Pancreas (tissue), 10 donors: ENCODE results near the gene AKAP6. TPM values are rescaled to one million over a fixed set of nuclear protein-coding genes. Genes with fewer than 3 reads are reported as not detected.

ENCODE experiments used
- ATAC-seq, 4 donors: fragments of 200-7000 bp; cut with Tn5 transposase; one replicate each; pipeline versions ENCODE4 v1.8.0 to v1.9.1; 2020; ENCODE audit warnings: mild to moderate bottlenecking in 4 of 4, moderate library complexity in 4 of 4
- DNase-seq, 6 donors: peaks; one replicate each; pipeline ENCODE4 v3.0.0-alpha.2; 2020
- FAIRE-seq: peaks from 2 replicates; lab custom pipeline; 2012; peaks lifted over from hg19 to GRCh38; lab: Jason Lieb, UNC
- H3K27ac ChIP-seq, 4 donors: fragments of 200-600 bp; sonication (generic); 1 replicate in 3 of 4; 2 replicates in 1 of 4; pipeline versions ENCODE4 v1.5.0 to v1.8.0; 2020
- H3K27me3 ChIP-seq, 4 donors: fragments of 200-600 bp; one replicate each; pipeline ENCODE4 v1.8.0; 2021
- H3K36me3 ChIP-seq, 3 donors: fragments of 200-600 bp; sonication (generic) in 1 of 3; one replicate each; pipeline versions ENCODE4 v1.5.0 to v1.8.0; 2020 to 2021
- H3K4me1 ChIP-seq, 3 donors: fragments of 200-600 bp; one replicate each; pipeline ENCODE4 v1.8.0; 2021
- H3K4me3 ChIP-seq, 4 donors: fragments of 200-600 bp; sonication (generic) in 2 of 4; one replicate each; pipeline versions ENCODE4 v1.5.0 to v1.8.0; 2020 to 2021
- H3K9me3 ChIP-seq, 4 donors: fragments of 200-600 bp; one replicate each; pipeline ENCODE4 v1.8.0; 2021
- WGBS, 2 donors: extraction: QIAGEN DNeasy Blood & Tissue Kit; methylation state at CpG; one replicate each; pipeline ENCODE4 v1.1.7; 2013; 5-methylcytosine and 5-hydroxymethylcytosine counted together
- intact Hi-C, 3 donors: fragments of 100-400 bp; cut with DNase I; formaldehyde crosslinking; loops; one replicate each; pipeline versions ENCODE4 v1.11.1 to v1.14.2; 2022
- polyA plus RNA-seq, 2 donors: library from polyadenylated mRNA; stranded (reverse); fragments of 200-250 nt; gene quantifications; one replicate each; pipeline ENCODE4 v1.2.3, GENCODE V29; 2013
- total RNA-seq, 6 donors: library from RNA; stranded (reverse); fragmentation: NEBNext Ultra II Directional in 4 of 6; extraction: Animal tissue kit (Norgen Biotek cat#: 25700) in 4 of 6; gene quantifications; one replicate each; pipeline versions ENCODE4 v1.2.1 to v1.2.4, GENCODE V29; 2021 to 2023
- TF ChIP-seq, protein P1 (sequence below), 4 donors: fragments of 200-600 bp; sonication (generic) in 3 of 4; IDR thresholded peaks; one replicate each; pipeline versions ENCODE4 v1.5.0 to v1.8.0; 2021; ENCODE audit warnings: antibody characterized with exemption in 4 of 4
- donor health status: healthy with polysubstance abuse.
- donor health status: DM: no; HTN: no; CAD: no; lungs with moderate emphysema.
- donor health status: DM: no; HTN: no; CAD: no.
- donor health status: control.
- donor health status: control.
- donor health status: Bipolar disorder and iron deficiency.
- donor health status: DM: yes; HTN: yes; CAD: no.
- donor health status: DM: no; HTN: no; CAD: no.
- donor health status: DM: no; HTN: no; CAD: no.
- donor health status: DM: yes; HTN: yes; CAD: no.

The AKAP6 gene
- total and polyA plus RNA-seq, 8 donors, result 0.34 to 2.2 (median 1.8) TPM

DNA sequence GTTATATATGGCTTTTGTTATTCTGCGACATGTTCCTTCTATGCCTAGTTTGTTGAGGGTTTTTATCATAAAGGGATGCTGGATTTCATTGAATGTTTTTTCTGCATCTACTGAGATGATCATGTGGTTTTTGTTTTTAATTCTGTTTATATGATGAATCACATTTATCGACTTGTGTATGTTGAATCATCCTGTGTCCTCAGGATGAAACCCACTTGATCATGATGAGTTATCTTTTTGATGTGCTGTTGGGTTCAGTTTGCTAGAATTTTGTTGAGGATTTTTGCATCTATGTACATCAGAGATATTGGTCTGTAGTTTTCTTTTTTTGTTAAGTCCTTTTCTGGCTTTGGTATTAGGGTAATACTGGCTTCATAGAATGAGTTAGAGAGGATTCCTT, 291.2 kb downstream of the AKAP6 start:
- DNase-seq, result no peak
- no peaks in the 10 kb centered on the region for H3K27me3 ChIP-seq

DNA sequence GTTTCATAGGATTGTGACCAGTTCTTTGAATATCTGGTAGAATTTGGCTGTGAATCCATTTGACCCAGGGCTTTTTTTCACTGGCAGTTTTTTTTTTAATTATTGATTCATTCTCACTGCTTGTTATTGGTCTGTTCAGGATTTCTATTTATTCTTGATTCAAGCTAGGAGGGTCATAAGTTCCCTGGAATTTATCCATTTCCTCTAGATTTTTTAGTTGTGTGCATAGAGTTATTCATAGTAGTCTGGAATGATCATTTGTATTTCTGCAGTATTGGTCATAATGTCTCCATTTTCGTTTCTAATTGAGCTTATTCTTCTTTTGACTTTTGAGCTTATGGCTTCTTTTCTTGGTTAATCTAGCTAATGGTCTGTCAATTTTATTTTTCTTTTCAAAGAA, 291.6 kb downstream of the AKAP6 start:
- ATAC-seq (no peak), FAIRE-seq (no peak), DNase-seq (no peak)
- H3K9me3 ChIP-seq, result no peaks in the 10 kb centered on the region
- no peaks in the 10 kb centered on the region for H3K4me1 ChIP-seq
- TF ChIP-seq, protein P1, sequence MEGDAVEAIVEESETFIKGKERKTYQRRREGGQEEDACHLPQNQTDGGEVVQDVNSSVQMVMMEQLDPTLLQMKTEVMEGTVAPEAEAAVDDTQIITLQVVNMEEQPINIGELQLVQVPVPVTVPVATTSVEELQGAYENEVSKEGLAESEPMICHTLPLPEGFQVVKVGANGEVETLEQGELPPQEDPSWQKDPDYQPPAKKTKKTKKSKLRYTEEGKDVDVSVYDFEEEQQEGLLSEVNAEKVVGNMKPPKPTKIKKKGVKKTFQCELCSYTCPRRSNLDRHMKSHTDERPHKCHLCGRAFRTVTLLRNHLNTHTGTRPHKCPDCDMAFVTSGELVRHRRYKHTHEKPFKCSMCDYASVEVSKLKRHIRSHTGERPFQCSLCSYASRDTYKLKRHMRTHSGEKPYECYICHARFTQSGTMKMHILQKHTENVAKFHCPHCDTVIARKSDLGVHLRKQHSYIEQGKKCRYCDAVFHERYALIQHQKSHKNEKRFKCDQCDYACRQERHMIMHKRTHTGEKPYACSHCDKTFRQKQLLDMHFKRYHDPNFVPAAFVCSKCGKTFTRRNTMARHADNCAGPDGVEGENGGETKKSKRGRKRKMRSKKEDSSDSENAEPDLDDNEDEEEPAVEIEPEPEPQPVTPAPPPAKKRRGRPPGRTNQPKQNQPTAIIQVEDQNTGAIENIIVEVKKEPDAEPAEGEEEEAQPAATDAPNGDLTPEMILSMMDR (IDR thresholded peaks at IDR 0.05), result no peak
- H3K4me3 ChIP-seq, result no peak overlapping the region
- no peaks in the 10 kb centered on the region for H3K36me3 ChIP-seq
- H3K27ac ChIP-seq, result no peak overlapping the region
- no peaks in the 10 kb centered on the region for H3K27me3 ChIP-seq
- WGBS, 2 donors, result 58 to 66% methylated on average over 1 of the region's 1 CpG
- intact Hi-C loops, result no loop called here

More for the DNA sequence above, 291.2 kb downstream of the AKAP6 start:
- TF ChIP-seq, protein P1 (IDR thresholded peaks at IDR 0.05), result no peak
- ATAC-seq (no peak), FAIRE-seq (no peak)
- Histone ChIP-seq H3K36me3 (no peaks in the 10 kb centered on the region), H3K9me3 (no peaks in the 10 kb centered on the region), H3K4me1 (no peaks in the 10 kb centered on the region), H3K4me3 (no peak overlapping the region), H3K27ac (no peak overlapping the region)
- intact Hi-C loops, result no loop called here
- WGBS, 2 donors, result 88 to 97% methylated on average over 2 of the region's 2 CpGs

- intact Hi-C loops, result no loop called here
- Histone ChIP-seq H3K4me3 (no peak overlapping the region), H3K27ac (no peak overlapping the region), H3K36me3 (no peaks in the 10 kb centered on the region), H3K4me1 (no peaks in the 10 kb centered on the region), H3K27me3 (no peaks in the 10 kb centered on the region), H3K9me3 (no peaks in the 10 kb centered on the region)
- DNase-seq (no peak), FAIRE-seq (no peak), ATAC-seq (no peak)
- TF ChIP-seq, protein P1 (IDR thresholded peaks at IDR 0.05), result no peak
- 75 to 83% methylated on average over 1 of the region's 1 CpG for WGBS, 2 donors
Observed at GRCh38 chr14:32621585-32621984, 292.5 kb downstream of the AKAP6 start.

DNA sequence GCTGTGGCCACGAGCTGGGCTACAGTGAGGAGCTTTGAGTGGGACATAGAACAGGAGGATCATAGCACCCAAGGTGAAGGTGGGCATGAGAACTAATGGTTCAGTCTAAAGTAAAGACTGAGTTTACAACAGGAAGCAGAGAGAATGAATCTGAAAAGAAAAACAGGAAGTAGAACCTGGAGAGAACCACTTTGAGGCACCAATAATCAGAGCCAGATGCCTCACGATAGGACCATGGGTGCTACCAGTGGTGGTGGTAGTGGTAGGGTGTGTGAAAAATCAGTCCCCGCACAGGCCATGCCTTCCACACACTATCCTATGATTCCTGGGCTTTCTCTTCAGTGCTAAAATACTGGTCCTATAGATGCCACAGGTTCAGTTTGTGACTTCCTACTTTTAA, 293.6 kb downstream of the AKAP6 start:
- TF ChIP-seq, protein P1 (IDR thresholded peaks at IDR 0.05), result no peak
- DNase-seq (no peak), ATAC-seq (no peak), FAIRE-seq (no peak)
- WGBS, 2 donors, result 79 to 87% methylated on average over 3 of the region's 3 CpGs
- Histone ChIP-seq H3K27ac (no peak overlapping the region), H3K27me3 (no peaks in the 10 kb centered on the region), H3K4me3 (no peak overlapping the region), H3K9me3 (no peaks in the 10 kb centered on the region), H3K4me1 (no peaks in the 10 kb centered on the region), H3K36me3 (no peaks in the 10 kb centered on the region)
- intact Hi-C loops, result no loop called here

DNA sequence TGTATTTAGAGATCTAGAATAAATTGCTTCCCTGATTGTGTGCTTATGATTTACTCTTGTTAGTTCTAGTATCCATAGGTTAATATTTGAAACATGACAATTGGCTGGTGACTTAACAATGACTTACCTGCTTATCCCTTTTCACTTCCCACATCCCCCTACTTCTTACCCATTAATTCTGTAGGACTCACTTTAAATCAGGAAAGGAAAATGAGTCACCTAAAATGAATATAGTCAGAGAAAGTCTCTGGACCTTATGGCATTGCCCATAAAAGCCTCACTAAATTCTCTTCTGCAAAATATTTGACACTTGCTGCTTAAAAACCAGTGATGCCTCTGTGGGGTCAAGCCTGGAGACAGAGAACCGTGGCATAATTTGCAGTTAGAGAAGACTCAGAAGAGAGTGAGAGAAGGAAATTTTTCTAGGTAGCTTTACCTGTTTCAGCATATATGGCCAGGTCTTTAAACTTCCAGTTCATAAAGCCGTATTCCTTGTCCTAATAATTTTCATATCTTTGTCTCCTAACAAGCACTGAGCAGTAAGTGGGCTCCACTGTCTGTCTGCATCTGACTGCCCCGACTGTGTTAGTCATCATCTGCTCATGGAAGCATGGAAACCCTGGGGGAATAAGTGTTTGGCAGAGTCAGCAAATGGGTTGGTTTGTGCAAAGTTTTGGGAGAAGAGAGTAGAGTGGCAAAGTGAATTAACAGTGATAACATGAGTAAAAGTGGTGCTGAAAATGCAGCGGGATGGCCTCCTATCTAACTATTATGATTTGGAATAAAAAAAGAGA, 294.4 kb downstream of the AKAP6 start:
- no peak overlapping the region for H3K27ac ChIP-seq

More for the DNA sequence above, 294.4 kb downstream of the AKAP6 start:
- Histone ChIP-seq H3K4me1 (no peaks in the 10 kb centered on the region), H3K36me3 (no peaks in the 10 kb centered on the region), H3K4me3 (no peak overlapping the region), H3K9me3 (no peaks in the 10 kb centered on the region), H3K27me3 (no peaks in the 10 kb centered on the region)
- intact Hi-C loops, result no loop called here
- WGBS, 2 donors, result 81 to 90% methylated on average over 4 of the region's 4 CpGs
- DNase-seq (no peak), ATAC-seq (no peak), FAIRE-seq (no peak)
- TF ChIP-seq, protein P1 (IDR thresholded peaks at IDR 0.05), result no peak
